ENCODE measurements around the gene KRTAP13-2. TPM values are rescaled to one million over a fixed set of nuclear protein-coding genes. Genes with fewer than 3 reads are reported as not detected.

The KRTAP13-2 gene, protein sequence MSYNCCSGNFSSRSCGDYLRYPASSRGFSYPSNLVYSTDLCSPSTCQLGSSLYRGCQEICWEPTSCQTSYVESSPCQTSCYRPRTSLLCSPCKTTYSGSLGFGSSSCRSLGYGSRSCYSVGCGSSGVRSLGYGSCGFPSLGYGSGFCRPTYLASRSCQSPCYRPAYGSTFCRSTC
- total RNA-seq, result not detected
- not detected for polyA plus RNA-seq

- H3K4me3 ChIP-seq (ENCODE audit: low read depth, low read length), result no peak within 1 kb of the TSS
- H3K4me1 ChIP-seq (ENCODE audit: insufficient read depth), result no peaks in the 10 kb centered on the region
- H3K36me3 ChIP-seq (ENCODE audit: insufficient read depth), result no peaks in the 10 kb centered on the region
- no peak for DNase-seq (ENCODE audit: extremely low spot score)
- no peak within 1 kb of the TSS for H3K27ac ChIP-seq (ENCODE audit: low read depth)
- 87% methylated on average over 5 of the region's 5 CpGs for WGBS
Observed at GRCh38 chr21:30372139-30372770, at the start of gene KRTAP13-2. Gene KRTAP13-2 (minus strand): TSS chr21:30372271. CDS start chr21:30372213, 58 bp downstream.

GRCh38 chr21:30415993-30416392 lies 43.9 kb upstream of the KRTAP13-2 start:
- 80% methylated on average over 5 of the region's 5 CpGs for WGBS
- no peak for DNase-seq (ENCODE audit: extremely low spot score)
- Histone ChIP-seq H3K4me1 (ENCODE audit: insufficient read depth) (no peaks in the 10 kb centered on the region), H3K36me3 (ENCODE audit: insufficient read depth) (no peaks in the 10 kb centered on the region), H3K4me3 (ENCODE audit: low read depth, low read length) (no peak overlapping the region), H3K27ac (ENCODE audit: low read depth) (no peak overlapping the region)

DNA sequence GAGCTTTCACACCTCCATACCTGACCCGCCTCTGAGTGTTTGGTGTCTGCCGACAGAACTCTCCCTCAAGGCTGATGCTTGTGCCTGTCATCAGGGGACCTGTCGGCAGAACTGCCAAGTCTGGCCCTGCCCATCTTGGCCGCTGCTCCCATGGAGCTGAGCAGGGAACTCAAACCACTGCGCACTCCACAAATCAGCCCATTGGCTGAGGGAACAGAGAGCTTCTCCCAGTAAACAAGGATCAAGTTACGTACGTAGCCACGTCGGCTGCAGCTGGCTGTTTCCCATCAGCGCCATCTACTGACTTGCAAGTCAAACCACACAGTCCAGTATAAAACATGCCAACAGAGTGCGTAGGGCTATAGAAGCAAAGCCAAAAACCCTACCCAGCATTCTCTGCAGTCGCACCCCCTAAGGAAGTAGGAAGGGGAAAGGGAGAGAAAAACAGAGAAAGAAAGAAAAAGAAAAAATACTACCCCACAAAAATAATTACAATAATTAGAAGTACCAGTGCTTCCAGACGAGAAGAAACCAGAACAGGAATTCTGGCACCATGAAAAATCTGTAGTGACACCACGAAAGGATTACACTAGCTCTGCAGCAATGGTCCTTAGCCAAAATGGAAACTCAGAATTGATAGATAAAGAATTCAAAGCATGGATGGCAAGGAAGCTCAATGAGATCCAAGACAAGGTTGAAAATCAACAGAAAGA lies 36.9 kb upstream of the KRTAP13-2 start:
- DNase-seq (ENCODE audit: extremely low spot score), result no peak
- H3K4me3 ChIP-seq (ENCODE audit: low read depth, low read length), result no peak overlapping the region
- 25% methylated on average over 14 of the region's 14 CpGs for WGBS

GRCh38 chr21:30395731-30396130 lies 23.7 kb upstream of the KRTAP13-2 start, which contains the start of gene KRTAP13-1:
Gene KRTAP13-1 (plus strand): TSS chr21:30396031. CDS start chr21:30396087, 56 bp downstream.
- no peak for DNase-seq (ENCODE audit: extremely low spot score)
- Histone ChIP-seq H3K4me1 (ENCODE audit: insufficient read depth) (no peaks in the 10 kb centered on the region), H3K36me3 (ENCODE audit: insufficient read depth) (no peaks in the 10 kb centered on the region), H3K4me3 (ENCODE audit: low read depth, low read length) (no peak within 1 kb of the TSS), H3K27ac (ENCODE audit: low read depth) (no peak within 1 kb of the TSS)
- 68% methylated on average over 4 of the region's 4 CpGs for WGBS

More for the DNA sequence above, 36.9 kb upstream of the KRTAP13-2 start:
- H3K4me1 ChIP-seq (ENCODE audit: insufficient read depth), result no peaks in the 10 kb centered on the region
- no peak overlapping the region for H3K27ac ChIP-seq (ENCODE audit: low read depth)
- no peaks in the 10 kb centered on the region for H3K36me3 ChIP-seq (ENCODE audit: insufficient read depth)

- DNase-seq (ENCODE audit: extremely low spot score), result no peak
- H3K4me3 ChIP-seq (ENCODE audit: low read depth, low read length), result no peak overlapping the region
- WGBS, result 67% methylated on average over 2 of the region's 2 CpGs
Observed at GRCh38 chr21:30391492-30392025, 19.5 kb upstream of the KRTAP13-2 start.

GRCh38 chr21:30382201-30382600 lies 10.1 kb upstream of the KRTAP13-2 start:
- 42% methylated on average over 1 of the region's 1 CpG for WGBS
- no peak overlapping the region for H3K4me3 ChIP-seq (ENCODE audit: low read depth, low read length)
- H3K4me1 ChIP-seq (ENCODE audit: insufficient read depth), result no peaks in the 10 kb centered on the region
- no peak overlapping the region for H3K27ac ChIP-seq (ENCODE audit: low read depth)
- no peak for DNase-seq (ENCODE audit: extremely low spot score)
- H3K36me3 ChIP-seq (ENCODE audit: insufficient read depth), result no peaks in the 10 kb centered on the region

More at GRCh38 chr21:30391492-30392025, 19.5 kb upstream of the KRTAP13-2 start:
- Histone ChIP-seq H3K4me1 (ENCODE audit: insufficient read depth) (no peaks in the 10 kb centered on the region), H3K36me3 (ENCODE audit: insufficient read depth) (no peaks in the 10 kb centered on the region), H3K27ac (ENCODE audit: low read depth) (no peak overlapping the region)

DNA sequence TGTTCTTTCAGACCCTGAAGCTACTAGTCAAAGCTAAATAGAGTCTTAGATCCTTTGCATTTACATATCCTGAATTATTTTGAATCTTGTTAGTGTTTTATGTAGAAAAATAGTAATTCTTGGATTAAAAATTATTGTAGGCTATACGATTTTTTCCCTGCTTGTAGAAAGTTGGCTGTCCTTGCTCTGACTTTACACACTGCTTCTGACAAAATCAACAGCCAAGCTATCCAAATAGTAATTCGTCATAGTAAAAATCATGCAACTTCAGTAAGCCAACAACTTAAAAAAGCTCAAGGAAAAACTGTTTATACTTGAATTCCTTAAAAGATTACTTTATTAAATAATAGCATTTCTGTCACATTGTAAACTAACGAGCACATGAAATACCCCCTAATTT lies 16.2 kb downstream of the KRTAP13-2 start:
- H3K4me1 ChIP-seq (ENCODE audit: insufficient read depth), result no peaks in the 10 kb centered on the region
- 28% methylated on average over 3 of the region's 3 CpGs for WGBS

GRCh38 chr21:30354308-30355005 lies 17.6 kb downstream of the KRTAP13-2 start:
- no peak overlapping the region for H3K27ac ChIP-seq (ENCODE audit: low read depth)
- H3K36me3 ChIP-seq (ENCODE audit: insufficient read depth), result no peaks in the 10 kb centered on the region
- WGBS, result 73% methylated on average over 1 of the region's 1 CpG
- no peak overlapping the region for H3K4me3 ChIP-seq (ENCODE audit: low read depth, low read length)
- no peak for DNase-seq (ENCODE audit: extremely low spot score)
- H3K4me1 ChIP-seq (ENCODE audit: insufficient read depth), result no peaks in the 10 kb centered on the region

More for the DNA sequence above, 16.2 kb downstream of the KRTAP13-2 start:
- DNase-seq (ENCODE audit: extremely low spot score), result no peak
- H3K4me3 ChIP-seq (ENCODE audit: low read depth, low read length), result no peak overlapping the region
- no peaks in the 10 kb centered on the region for H3K36me3 ChIP-seq (ENCODE audit: insufficient read depth)
- no peak overlapping the region for H3K27ac ChIP-seq (ENCODE audit: low read depth)

- no peak for DNase-seq (ENCODE audit: extremely low spot score)
- Histone ChIP-seq H3K27ac (ENCODE audit: low read depth) (no peak overlapping the region), H3K4me3 (ENCODE audit: low read depth, low read length) (no peak overlapping the region), H3K4me1 (ENCODE audit: insufficient read depth) (no peaks in the 10 kb centered on the region), H3K36me3 (ENCODE audit: insufficient read depth) (no peaks in the 10 kb centered on the region)
- WGBS, result 97% methylated on average over 1 of the region's 1 CpG
Observed at GRCh38 chr21:30351534-30351933, 20.5 kb downstream of the KRTAP13-2 start.

DNA sequence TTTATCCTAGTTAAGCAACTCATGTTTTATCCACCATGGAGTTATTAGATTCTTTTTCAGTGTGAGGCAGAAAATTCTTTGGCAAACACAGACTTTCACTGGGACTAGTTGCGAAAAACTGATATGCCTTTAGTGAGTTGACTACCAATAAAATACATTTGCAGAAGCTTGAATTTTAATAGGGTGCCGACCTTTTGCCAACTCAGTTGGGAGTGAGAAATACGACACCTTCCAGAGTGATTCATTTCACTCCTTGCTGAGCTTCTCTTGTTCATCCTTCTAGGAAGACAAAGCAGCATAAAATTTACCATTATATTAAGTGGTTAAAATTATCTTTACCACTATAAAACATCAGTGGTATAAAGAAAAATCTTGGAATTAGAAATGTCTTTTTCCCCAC lies 22.5 kb downstream of the KRTAP13-2 start:
- no peak for DNase-seq (ENCODE audit: extremely low spot score)
- no peak overlapping the region for H3K27ac ChIP-seq (ENCODE audit: low read depth)
- no peak overlapping the region for H3K4me3 ChIP-seq (ENCODE audit: low read depth, low read length)
- no peaks in the 10 kb centered on the region for H3K36me3 ChIP-seq (ENCODE audit: insufficient read depth)
- H3K4me1 ChIP-seq (ENCODE audit: insufficient read depth), result no peaks in the 10 kb centered on the region
- WGBS, result 49% methylated on average over 3 of the region's 3 CpGs

- 90% methylated on average over 4 of the region's 4 CpGs for WGBS
- H3K36me3 ChIP-seq (ENCODE audit: insufficient read depth), result no peaks in the 10 kb centered on the region
- H3K4me1 ChIP-seq (ENCODE audit: insufficient read depth), result no peaks in the 10 kb centered on the region
- H3K4me3 ChIP-seq (ENCODE audit: low read depth, low read length), result no peak within 1 kb of the TSS
- DNase-seq (ENCODE audit: extremely low spot score), result no peak
- no peak within 1 kb of the TSS for H3K27ac ChIP-seq (ENCODE audit: low read depth)
Observed at GRCh38 chr21:30348506-30348905, 23.6 kb downstream of the KRTAP13-2 start, which contains the start of gene KRTAP23-1. Gene KRTAP23-1 (minus strand): TSS chr21:30348606. CDS start chr21:30348606, 0 bp downstream.

GRCh38 chr21:30345014-30345413 lies 27.1 kb downstream of the KRTAP13-2 start:
- Histone ChIP-seq H3K36me3 (ENCODE audit: insufficient read depth) (no peaks in the 10 kb centered on the region), H3K4me1 (ENCODE audit: insufficient read depth) (no peaks in the 10 kb centered on the region), H3K27ac (ENCODE audit: low read depth) (no peak overlapping the region), H3K4me3 (ENCODE audit: low read depth, low read length) (no peak overlapping the region)
- no peak for DNase-seq (ENCODE audit: extremely low spot score)
- WGBS, result 83% methylated on average over 2 of the region's 2 CpGs
